GM12878 (cell line): ENCODE data around the gene SLC38A8. TPM values are rescaled to one million over a fixed set of nuclear protein-coding genes. Genes with fewer than 3 reads are reported as not detected.

Experiments
- ATAC-seq: fragments of 200-7000 bp; cut with Tn5 transposase; 3 replicates; pipeline ENCODE4 v1.9.1; 2020; ENCODE audit warnings: mild to moderate bottlenecking, moderate library complexity
- BruUV-seq: library from RNA; stranded (reverse); fragments of 400-500 nt; replicated peaks from 2 replicates; lab custom pipeline; 2021; lab: Mats Ljungman, UMichigan
- CTCF ChIA-PET: fragments of 300-600 bp; sonication (Branson Sonifier 250); formaldehyde crosslinking; extraction: SDS; loops from one replicate; lab custom pipeline; 2021; ENCODE audit warnings: inconsistent platforms; lab: Yijun Ruan, JAX
- POLR2A ChIA-PET: fragments of 350-600 bp; formaldehyde crosslinking; extraction: SDS; loops from one replicate; lab custom pipeline; 2021; ENCODE audit warnings: inconsistent platforms; lab: Charles Lee
- RAD21 ChIA-PET: fragments of 300-600 bp; sonication (Branson Sonifier 250); formaldehyde crosslinking; loops from one replicate; lab custom pipeline; 2023; ENCODE audit warnings: antibody characterized with exemption; ENCODE audit not compliant: unreplicated experiment; lab: Charles Lee
- SMC1A ChIA-PET: fragments of 300-600 bp; sonication (Branson Sonifier 250); formaldehyde crosslinking; loops from one replicate; lab custom pipeline; 2023; ENCODE audit not compliant: unreplicated experiment, uncharacterized antibody; lab: Charles Lee
- DNase-seq: peaks from one replicate; pipeline ENCODE4 v3.0.0-alpha.2; 2011; ENCODE audit warnings: low read depth, low spot score
- FAIRE-seq: peaks from 3 replicates; lab custom pipeline; 2011; peaks lifted over from hg19 to GRCh38; lab: Jason Lieb, UNC
- H2AFZ ChIP-seq: 2 replicates; pipeline ENCODE4 v1.6.0; 2011; ENCODE audit warnings: low read depth, low read length, control low read depth; ENCODE audit not compliant: control insufficient read depth
- H3K27ac ChIP-seq: 2 replicates; pipeline ENCODE4 v1.5.1; 2011; ENCODE audit warnings: control low read depth; ENCODE audit not compliant: control insufficient read depth, insufficient read depth
- H3K27me3 ChIP-seq, 2 experiments: replicated peaks in 1 of 2; 2 replicates each; pipeline versions ENCODE4 v1.6.0 to v1.6.1; 2011; ENCODE audit warnings: low read length in 1 of 2; ENCODE audit not compliant: control insufficient read depth in 2 of 2, insufficient read depth in 2 of 2
- H3K36me3 ChIP-seq, 2 experiments: 2 replicates each; pipeline ENCODE4 v1.5.1; 2011; ENCODE audit warnings: low read length in 1 of 2; ENCODE audit not compliant: control insufficient read depth in 2 of 2, insufficient read depth in 2 of 2
- H3K4me1 ChIP-seq: 2 replicates; pipeline ENCODE4 v1.6.1; 2011; ENCODE audit warnings: mild to moderate bottlenecking, low read length, moderate library complexity, mixed read lengths; ENCODE audit not compliant: control insufficient read depth, insufficient read depth
- H3K4me2 ChIP-seq: 2 replicates; pipeline ENCODE4 v1.6.0; 2011; ENCODE audit warnings: control low read depth; ENCODE audit not compliant: control insufficient read depth, insufficient read depth
- H3K4me3 ChIP-seq: fragments of 200-600 bp; sonication (generic); 2 replicates; pipeline ENCODE4 v1.5.1; 2016
- H3K79me2 ChIP-seq: 2 replicates; pipeline ENCODE4 v1.6.0; 2011; ENCODE audit warnings: low read length; ENCODE audit not compliant: control insufficient read depth, insufficient read depth
- H3K9ac ChIP-seq: 2 replicates; pipeline ENCODE4 v1.8.0; 2011; ENCODE audit warnings: low read length, control low read depth, mixed read lengths; ENCODE audit not compliant: control insufficient read depth, insufficient read depth
- H3K9me3 ChIP-seq: replicated peaks from 3 replicates; pipeline ENCODE4 v1.5.1; 2011; ENCODE audit warnings: mild to moderate bottlenecking, low read length; ENCODE audit not compliant: control insufficient read depth, insufficient read depth
- H4K20me1 ChIP-seq: 2 replicates; pipeline ENCODE4 v1.6.0; 2011; ENCODE audit not compliant: control insufficient read depth, insufficient read depth
- CBX5 ChIP-seq: sonication (generic); IDR thresholded peaks from 2 replicates; pipeline ENCODE4 v1.6.1; 2016; ENCODE audit warnings: low read depth, moderate library complexity, mild to moderate bottlenecking, inconsistent platforms
- FOXM1 ChIP-seq: IDR thresholded peaks from 2 replicates; pipeline ENCODE4 v1.6.1; 2012; ENCODE audit warnings: low read depth, mild to moderate bottlenecking, inconsistent platforms, low read length, moderate library complexity
- GABPA ChIP-seq: IDR thresholded peaks from 2 replicates; pipeline ENCODE4 v1.6.1; 2014; ENCODE audit warnings: antibody characterized with exemption, low read depth, mild to moderate bottlenecking, inconsistent platforms
- MYC ChIP-seq: IDR thresholded peaks from 2 replicates; pipeline ENCODE4 v1.6.1; 2011; ENCODE audit warnings: mild to moderate bottlenecking, low read length, moderate library complexity, inconsistent platforms; ENCODE audit not compliant: insufficient read depth, insufficient replicate concordance, insufficient read length, severe bottlenecking
- POLR2AphosphoS5 ChIP-seq: IDR thresholded peaks from 2 replicates; pipeline ENCODE4 v1.6.1; 2011; ENCODE audit warnings: mild to moderate bottlenecking, low read length, inconsistent platforms
- RELB ChIP-seq: fragments of 450-650 bp; IDR thresholded peaks from 2 replicates; pipeline ENCODE4 v1.6.1; 2017; ENCODE audit warnings: low read depth, mild to moderate bottlenecking, moderate library complexity
- REST ChIP-seq: IDR thresholded peaks from 2 replicates; pipeline ENCODE4 v1.6.1; 2012; ENCODE audit warnings: mild to moderate bottlenecking, low read depth, low read length
- RUNX3 ChIP-seq: IDR thresholded peaks from 2 replicates; pipeline ENCODE4 v1.6.1; 2012; ENCODE audit warnings: low read length, inconsistent platforms
- SP1 ChIP-seq: IDR thresholded peaks from one replicate; pipeline ENCODE4 v1.6.1; 2011; ENCODE audit warnings: low read depth, low read length
- TBL1XR1 ChIP-seq: IDR thresholded peaks from 2 replicates; pipeline ENCODE4 v1.6.1; 2012; ENCODE audit warnings: low read depth, low read length, improper control_type of control experiment
- WRNIP1 ChIP-seq: IDR thresholded peaks from 2 replicates; pipeline ENCODE4 v1.6.1; 2011; ENCODE audit warnings: low read depth, low read length, improper control_type of control experiment, borderline replicate concordance
- ZBED1 ChIP-seq: IDR thresholded peaks from 2 replicates; pipeline ENCODE4 v1.6.1; 2016; ENCODE audit warnings: borderline replicate concordance
- WGBS: methylation state at CpG from one replicate; pipeline ENCODE4 v1.1.6; 2016; ENCODE audit warnings: low lambda C conversion rate; ENCODE audit not compliant: insufficient replicate concordance, insufficient coverage; ENCODE audit errors: missing lambda C conversion rate; 5-methylcytosine and 5-hydroxymethylcytosine counted together
- in situ Hi-C: fragments of 300-500 bp; cut with MboI; formaldehyde crosslinking; loops from 9 replicates; pipeline ENCODE4 v1.14.3; 2018; ENCODE audit warnings: mixed read lengths
- intact Hi-C: fragments of 100-400 bp; cut with micrococcal nuclease; formaldehyde crosslinking; loops from one replicate; pipeline ENCODE4 v1.14.2; 2022; ENCODE audit not compliant: unreplicated experiment
- polyA plus RNA-seq, 11 experiments: library from polyadenylated mRNA; depleted of rRNA in 4 of 11; unstranded in 6 of 11; stranded (reverse) in 5 of 11; fragments of >200 nt; fragmentation: Nextera tagmentation in 4 of 11; fragmentation: Illumina TruSeq in 1 of 11; extraction: Ambion mirVana in 4 of 11; extraction: Trizol in 1 of 11; gene quantifications; 1 replicate in 1 of 11; 2 replicates in 10 of 11; pipeline versions ENCODE4 v1.2.1 to v1.2.3, GENCODE V29; 2011 to 2016; ENCODE audit warnings: inconsistent platforms in 2 of 11, missing spikeins in 2 of 11, low read depth in 1 of 11
- total RNA-seq, 4 experiments: library from RNA; depleted of rRNA in 3 of 4; stranded (reverse); fragments of >200 nt in 3 of 4; fragmentation: Illumina TruSeq in 1 of 4; extraction: Trizol in 1 of 4; gene quantifications; 2 replicates each; pipeline versions ENCODE4 v1.2.1 to v1.2.3, GENCODE V29; 2013 to 2021

The SLC38A8 gene
- total and polyA plus RNA-seq, 10 of the 15 experiments (the other 5 are each of a cell fraction or from before 2014, with no cell fraction given): not detected

- no peak for TF ChIP-seq RELB
- no peak for TF ChIP-seq TBL1XR1
- no peak for TF ChIP-seq FOXM1
- TF ChIP-seq, all 136 proteins: peak for 0
These were observed 76.4 kb downstream of the SLC38A8 start (continued) for GRCh38 chr16:83966153-83966696.

GRCh38 chr16:83965444-83966152 is 77.0 kb downstream of the SLC38A8 start:
- Histone ChIP-seq H3K4me1 (no peaks in the 10 kb centered on the region), H3K27ac (no peak overlapping the region), H3K27me3 (no peaks in the 10 kb centered on the region), H3K9ac (no peak overlapping the region), H3K4me2 (no peak overlapping the region), H3K4me3 (no peak overlapping the region), H3K9me3 (no peaks in the 10 kb centered on the region), H4K20me1 (no peaks in the 10 kb centered on the region), H2AFZ (no peak overlapping the region), H3K79me2 (no peaks in the 10 kb centered on the region), H3K36me3 (no peaks in the 10 kb centered on the region)
- POLR2A ChIA-PET: no interaction called here
- FAIRE-seq (no peak), DNase-seq (no peak), ATAC-seq (no peak)
- intact Hi-C loops: no loop called here
- no TSS peak for BruUV-seq
- SMC1A ChIA-PET: no interaction called here
- RAD21 ChIA-PET: no interaction called here
- in situ Hi-C loops: no loop called here
- TF ChIP-seq RUNX3: no peak
- no peak for TF ChIP-seq SP1
- TF ChIP-seq REST: no peak
- no peak for TF ChIP-seq ZBED1
- TF ChIP-seq CBX5: no peak
- no peak for TF ChIP-seq WRNIP1
- no peak for TF ChIP-seq GABPA
- no peak for TF ChIP-seq POLR2AphosphoS5
- TF ChIP-seq MYC: no peak
- CTCF ChIA-PET: no interaction called here
- 69% methylated on average over 30 of the region's 36 CpGs for WGBS
